ENCODE measurements around the gene CEP70.

The CEP70 gene

GRCh38 chr3:138477801-138478200 is 116.3 kb downstream of the CEP70 start:
- no peak for ATAC-seq
- TF ChIP-seq SNAI2 (CRISPR knock-in tag; IDR thresholded peaks at IDR 0.05) = no peak
- no peak for TF ChIP-seq ZNF8 (CRISPR knock-in tag; IDR thresholded peaks at IDR 0.05)
- TF ChIP-seq OSR1 (CRISPR knock-in tag; IDR thresholded peaks at IDR 0.05) = no peak
- TF ChIP-seq ISL1 (CRISPR knock-in tag; IDR thresholded peaks at IDR 0.05) = no peak
- no peak for TF ChIP-seq PATZ1 (CRISPR knock-in tag; IDR thresholded peaks at IDR 0.05; ENCODE audit: borderline replicate concordance)
- no peak for TF ChIP-seq PPARA (CRISPR knock-in tag; IDR thresholded peaks at IDR 0.05; ENCODE audit: borderline replicate concordance)
- no peak for TF ChIP-seq ZC3H10 (CRISPR knock-in tag; IDR thresholded peaks at IDR 0.05)
- no peak for TF ChIP-seq CREB5 (CRISPR knock-in tag; IDR thresholded peaks at IDR 0.05; ENCODE audit: low read depth)
- no peak for TF ChIP-seq BACH2 (CRISPR knock-in tag; IDR thresholded peaks at IDR 0.05; ENCODE audit: borderline replicate concordance)
- TF ChIP-seq ZFP30 (CRISPR knock-in tag; IDR thresholded peaks at IDR 0.05) = no peak
- no peak for TF ChIP-seq RARB (CRISPR knock-in tag; IDR thresholded peaks at IDR 0.05)
- no peak for TF ChIP-seq TCF4 (CRISPR knock-in tag; IDR thresholded peaks at IDR 0.05; ENCODE audit: borderline replicate concordance)
- TF ChIP-seq ESRRG (CRISPR knock-in tag; IDR thresholded peaks at IDR 0.05) = no peak
- no peak for TF ChIP-seq TSHZ2 (CRISPR knock-in tag; IDR thresholded peaks at IDR 0.05)
- no peak for TF ChIP-seq ZNF70 (CRISPR knock-in tag; IDR thresholded peaks at IDR 0.05)
- TF ChIP-seq ZNF565 (CRISPR knock-in tag; conservative IDR thresholded peaks at IDR 0.05; ENCODE audit: low read depth) = no peak
- TF ChIP-seq CSRNP3 (CRISPR knock-in tag; IDR thresholded peaks at IDR 0.05) = no peak
- TF ChIP-seq ZFP3 (CRISPR knock-in tag; IDR thresholded peaks at IDR 0.05) = no peak
- TF ChIP-seq ARNTL (CRISPR knock-in tag; IDR thresholded peaks at IDR 0.05; ENCODE audit: borderline replicate concordance, low read depth) = no peak

- TF ChIP-seq ESRRG (CRISPR knock-in tag; IDR thresholded peaks at IDR 0.05) (no peak), ZNF565 (CRISPR knock-in tag; conservative IDR thresholded peaks at IDR 0.05; ENCODE audit: low read depth) (no peak), TSHZ2 (CRISPR knock-in tag; IDR thresholded peaks at IDR 0.05) (no peak), CSRNP3 (CRISPR knock-in tag; IDR thresholded peaks at IDR 0.05) (no peak), GLIS3 (CRISPR knock-in tag; IDR thresholded peaks at IDR 0.05) (no peak), TCF4 (CRISPR knock-in tag; IDR thresholded peaks at IDR 0.05; ENCODE audit: borderline replicate concordance) (no peak), OSR1 (CRISPR knock-in tag; IDR thresholded peaks at IDR 0.05) (no peak)
- no peak for ATAC-seq
Measured at GRCh38 chr3:138477120-138477519, 116.9 kb downstream of the CEP70 start.
